Astrocyte of the cerebellum (primary cell): ENCODE data around the gene KRT36.

Experiments used
- DNase-seq: peaks from one replicate; pipeline ENCODE4 v3.0.0-alpha.2; 2011; ENCODE audit warnings: low read depth
- H3K4me3 ChIP-seq: 2 replicates; pipeline ENCODE4 v1.5.1; 2011; ENCODE audit warnings: mild to moderate bottlenecking, low read depth, low read length, moderate library complexity
- in situ Hi-C: cut with HindIII; loops from 2 replicates; pipeline ENCODE4 v1.10.0; 2017; ENCODE audit warnings: low sequenced_read_pairs
- TF ChIP-seq, protein P1 (sequence below): IDR thresholded peaks from 2 replicates; pipeline ENCODE4 v1.5.1; 2012; ENCODE audit warnings: low read length, low read depth, moderate library complexity, mild to moderate bottlenecking; ENCODE audit errors: missing control alignments

KRT36 gene

DNA sequence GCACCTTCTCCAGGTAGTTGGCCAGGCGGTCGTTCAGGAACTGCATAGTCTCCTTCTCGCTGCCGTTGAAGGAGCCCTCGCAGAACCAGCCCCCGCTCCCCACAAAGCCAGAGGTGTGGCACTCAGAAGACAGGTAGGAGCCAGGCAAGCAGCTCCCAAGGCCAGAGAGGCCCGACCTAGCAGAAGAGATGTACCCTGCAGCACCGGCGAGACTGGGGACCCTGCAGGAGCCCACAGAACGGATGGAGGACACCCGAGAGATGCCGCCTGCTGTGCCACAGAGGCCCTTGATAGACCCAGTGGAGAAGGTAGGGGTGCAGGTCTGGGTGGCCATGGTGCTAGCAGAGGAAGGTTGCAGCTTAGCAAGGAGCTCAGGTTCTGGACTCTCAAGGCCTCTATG, at the start of gene KRT36:
Gene KRT36 (minus strand): TSS at position 380 of the 400 bp plus-strand sequence. CDS start 46 bp downstream, at position 334.
- no peak within 1 kb of the TSS for H3K4me3 ChIP-seq
- in situ Hi-C loops: no loop called here
- TF ChIP-seq, protein P1, sequence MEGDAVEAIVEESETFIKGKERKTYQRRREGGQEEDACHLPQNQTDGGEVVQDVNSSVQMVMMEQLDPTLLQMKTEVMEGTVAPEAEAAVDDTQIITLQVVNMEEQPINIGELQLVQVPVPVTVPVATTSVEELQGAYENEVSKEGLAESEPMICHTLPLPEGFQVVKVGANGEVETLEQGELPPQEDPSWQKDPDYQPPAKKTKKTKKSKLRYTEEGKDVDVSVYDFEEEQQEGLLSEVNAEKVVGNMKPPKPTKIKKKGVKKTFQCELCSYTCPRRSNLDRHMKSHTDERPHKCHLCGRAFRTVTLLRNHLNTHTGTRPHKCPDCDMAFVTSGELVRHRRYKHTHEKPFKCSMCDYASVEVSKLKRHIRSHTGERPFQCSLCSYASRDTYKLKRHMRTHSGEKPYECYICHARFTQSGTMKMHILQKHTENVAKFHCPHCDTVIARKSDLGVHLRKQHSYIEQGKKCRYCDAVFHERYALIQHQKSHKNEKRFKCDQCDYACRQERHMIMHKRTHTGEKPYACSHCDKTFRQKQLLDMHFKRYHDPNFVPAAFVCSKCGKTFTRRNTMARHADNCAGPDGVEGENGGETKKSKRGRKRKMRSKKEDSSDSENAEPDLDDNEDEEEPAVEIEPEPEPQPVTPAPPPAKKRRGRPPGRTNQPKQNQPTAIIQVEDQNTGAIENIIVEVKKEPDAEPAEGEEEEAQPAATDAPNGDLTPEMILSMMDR: no peak
- DNase-seq: no peak

- no peak overlapping the region for H3K4me3 ChIP-seq
- TF ChIP-seq, protein P1: no peak
- no peak for DNase-seq
- in situ Hi-C loops: no loop called here
Observed at GRCh38 chr17:41539071-41539492, 49.4 kb upstream of the KRT36 start.

DNA sequence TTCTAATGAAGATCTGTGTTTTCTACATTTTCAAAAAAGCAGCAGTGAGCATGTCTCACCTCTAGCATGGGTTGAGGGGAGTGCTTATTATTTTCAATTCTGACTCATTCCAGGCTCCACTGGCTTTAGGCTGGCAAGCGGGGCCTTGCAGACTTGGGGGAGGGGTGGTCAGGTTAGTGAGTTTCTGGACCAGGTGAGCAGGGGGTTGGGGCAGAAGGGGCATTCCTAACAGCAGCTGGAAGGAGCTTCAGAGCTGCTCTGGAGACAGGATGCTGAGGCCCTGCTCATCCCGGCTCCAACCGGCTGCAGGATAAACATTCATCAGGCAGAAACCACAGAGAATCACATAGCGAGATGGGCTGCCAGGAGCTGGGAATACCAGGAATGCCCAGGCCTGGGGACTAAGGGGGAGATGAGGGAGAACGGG, 48.9 kb upstream of the KRT36 start:
- DNase-seq: no peak
- in situ Hi-C loops: no loop called here
- TF ChIP-seq, protein P1: no peak
- H3K4me3 ChIP-seq: no peak overlapping the region

DNA sequence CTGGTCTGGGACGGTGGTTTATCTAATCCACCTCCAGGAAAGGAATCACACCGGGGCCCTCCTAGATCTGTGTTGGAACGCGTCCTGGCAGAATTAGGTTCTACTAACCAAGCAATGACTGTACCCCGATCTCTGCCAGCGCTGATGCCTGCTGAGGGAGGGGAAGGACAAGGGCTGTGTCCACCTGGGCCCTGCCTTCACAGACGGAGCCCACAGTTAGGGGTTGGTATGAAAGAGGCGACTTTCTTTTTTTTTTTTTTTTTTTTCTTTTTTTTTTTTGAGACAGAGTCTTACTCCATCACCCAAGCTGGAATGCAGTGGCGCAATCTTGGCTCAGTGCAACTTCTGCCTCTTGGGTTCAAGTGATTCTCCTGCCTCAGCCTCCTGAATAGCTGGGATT, 48.3 kb upstream of the KRT36 start:
- TF ChIP-seq, protein P1: no peak
- H3K4me3 ChIP-seq: no peak overlapping the region
- DNase-seq: no peak
- in situ Hi-C loops: no loop called here

DNA sequence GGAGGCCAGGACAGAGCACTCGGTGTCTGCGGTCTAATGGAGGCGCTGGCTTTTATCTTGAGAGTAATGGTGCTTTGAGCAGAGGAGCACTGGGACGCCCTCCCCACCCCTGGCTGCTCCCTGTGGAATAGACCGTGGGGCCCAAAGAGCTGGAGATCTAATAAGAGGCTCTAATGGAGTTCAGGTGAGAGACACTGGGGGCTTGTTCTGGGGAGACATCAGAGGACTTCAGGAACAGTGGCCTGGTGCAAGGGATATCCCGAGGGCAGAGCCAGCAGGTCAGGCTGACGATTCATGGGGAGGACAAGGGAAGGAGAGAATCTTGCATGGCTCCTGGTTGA, 47.9 kb upstream of the KRT36 start:
- in situ Hi-C loops: no loop called here
- TF ChIP-seq, protein P1: no peak
- no peak for DNase-seq
- no peak overlapping the region for H3K4me3 ChIP-seq

- in situ Hi-C loops: no loop called here
- H3K4me3 ChIP-seq: no peak overlapping the region
- TF ChIP-seq, protein P1: no peak
- no peak for DNase-seq
Observed at GRCh38 chr17:41536741-41537613, 47.3 kb upstream of the KRT36 start.
